Measurements from ENCODE around the gene ANKUB1.

The ANKUB1 gene

DNA sequence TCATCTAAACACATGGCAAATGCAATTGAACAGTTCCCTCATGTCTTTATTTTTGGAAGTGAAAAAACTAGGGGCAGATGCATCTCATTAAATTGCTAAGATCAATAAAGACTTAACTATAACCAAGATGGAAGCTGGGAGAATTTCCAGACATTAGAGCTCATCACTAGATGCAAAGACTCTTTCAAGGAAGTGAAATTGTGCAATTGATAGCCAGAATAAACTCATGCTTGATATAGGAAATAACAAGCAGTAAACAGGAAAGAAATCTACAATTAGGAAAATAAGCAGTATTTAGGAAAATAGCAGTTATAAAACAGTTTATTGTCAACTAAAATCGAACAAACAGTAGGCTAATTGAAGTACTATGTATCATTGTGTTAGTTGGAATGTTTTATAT is 8.8 kb upstream of the ANKUB1 start:
- H3K4me3 ChIP-seq (ENCODE audit: low read length) = no peak overlapping the region
- H3K27me3 ChIP-seq (ENCODE audit: insufficient read depth, low read length) = no peaks in the 10 kb centered on the region
- H3K36me3 ChIP-seq (ENCODE audit: insufficient read depth, low read length) = no peaks in the 10 kb centered on the region
- H3K9me3 ChIP-seq (ENCODE audit: low read length) = no peaks in the 10 kb centered on the region
- no peak overlapping the region for H2AFZ ChIP-seq (ENCODE audit: low read depth, low read length)
- peaks cover 9% of the 10 kb centered on the region for H3K4me1 ChIP-seq (ENCODE audit: insufficient read depth, low read length)

GRCh38 chr3:149800693-149801092 is 8.3 kb upstream of the ANKUB1 start:
- H3K36me3 ChIP-seq (ENCODE audit: insufficient read depth, low read length) = no peaks in the 10 kb centered on the region
- H2AFZ ChIP-seq (ENCODE audit: low read depth, low read length) = no peak overlapping the region
- H3K27me3 ChIP-seq (ENCODE audit: insufficient read depth, low read length) = no peaks in the 10 kb centered on the region
- no peak overlapping the region for H3K4me3 ChIP-seq (ENCODE audit: low read length)
- peaks cover 9% of the 10 kb centered on the region for H3K4me1 ChIP-seq (ENCODE audit: insufficient read depth, low read length)
- no peaks in the 10 kb centered on the region for H3K9me3 ChIP-seq (ENCODE audit: low read length)

DNA sequence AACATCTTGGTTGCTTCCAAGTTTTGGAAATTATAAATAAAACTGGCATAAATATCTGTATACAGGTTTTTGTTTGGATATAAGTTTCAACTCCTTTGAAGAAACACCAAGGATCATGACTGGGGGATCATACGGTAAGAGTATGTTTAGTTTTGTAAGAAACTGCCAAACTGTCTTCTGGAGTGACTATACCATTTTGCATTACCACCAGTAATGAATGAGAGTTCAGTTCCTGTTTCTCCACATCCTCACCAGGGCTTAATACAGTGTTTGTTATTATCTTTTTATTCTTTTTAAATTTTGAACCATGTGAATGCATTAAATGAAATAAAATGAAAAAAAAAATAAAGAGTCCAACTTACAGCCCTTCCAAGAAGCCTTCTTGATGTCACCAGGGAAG is 3.7 kb upstream of the ANKUB1 start:
- Histone ChIP-seq H3K4me1 (ENCODE audit: insufficient read depth, low read length) (peaks cover 6% of the 10 kb centered on the region), H3K36me3 (ENCODE audit: insufficient read depth, low read length) (no peaks in the 10 kb centered on the region), H3K4me3 (ENCODE audit: low read length) (no peak overlapping the region), H3K9me3 (ENCODE audit: low read length) (no peaks in the 10 kb centered on the region), H3K27me3 (ENCODE audit: insufficient read depth, low read length) (no peaks in the 10 kb centered on the region), H2AFZ (ENCODE audit: low read depth, low read length) (no peak overlapping the region)

- no peaks in the 10 kb centered on the region for H3K36me3 ChIP-seq (ENCODE audit: insufficient read depth, low read length)
- H3K27me3 ChIP-seq (ENCODE audit: insufficient read depth, low read length) = no peaks in the 10 kb centered on the region
- H3K4me3 ChIP-seq (ENCODE audit: low read length) = no peak overlapping the region
- no peaks in the 10 kb centered on the region for H3K9me3 ChIP-seq (ENCODE audit: low read length)
- H2AFZ ChIP-seq (ENCODE audit: low read depth, low read length) = no peak overlapping the region
- peaks cover 6% of the 10 kb centered on the region for H3K4me1 ChIP-seq (ENCODE audit: insufficient read depth, low read length)
These were observed 1.7 kb downstream of the ANKUB1 start for GRCh38 chr3:149790698-149791097.

DNA sequence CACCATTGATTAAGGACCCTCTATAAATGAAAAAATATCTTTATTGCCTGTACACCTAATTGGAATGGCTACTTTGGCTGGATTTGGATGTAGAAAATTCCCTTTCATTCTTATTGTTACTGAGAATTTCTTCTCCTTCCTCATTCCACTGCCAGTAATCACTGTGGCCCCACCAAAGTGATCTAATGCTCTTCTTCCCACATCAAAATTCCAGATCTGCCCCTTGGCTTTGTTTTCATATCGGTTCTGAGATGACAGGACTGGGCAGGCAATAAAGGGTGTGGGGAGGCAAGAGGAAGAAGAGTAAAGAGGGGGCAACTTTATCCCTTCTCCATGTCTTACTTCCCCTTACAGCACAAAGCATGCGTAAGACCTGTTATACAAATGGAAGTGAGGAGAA is 2.1 kb downstream of the ANKUB1 start:
- no peak overlapping the region for H3K4me3 ChIP-seq (ENCODE audit: low read length)
- no peak overlapping the region for H2AFZ ChIP-seq (ENCODE audit: low read depth, low read length)
- H3K36me3 ChIP-seq (ENCODE audit: insufficient read depth, low read length) = no peaks in the 10 kb centered on the region
- peaks cover 6% of the 10 kb centered on the region for H3K4me1 ChIP-seq (ENCODE audit: insufficient read depth, low read length)
- no peaks in the 10 kb centered on the region for H3K9me3 ChIP-seq (ENCODE audit: low read length)
- H3K27me3 ChIP-seq (ENCODE audit: insufficient read depth, low read length) = no peaks in the 10 kb centered on the region

DNA sequence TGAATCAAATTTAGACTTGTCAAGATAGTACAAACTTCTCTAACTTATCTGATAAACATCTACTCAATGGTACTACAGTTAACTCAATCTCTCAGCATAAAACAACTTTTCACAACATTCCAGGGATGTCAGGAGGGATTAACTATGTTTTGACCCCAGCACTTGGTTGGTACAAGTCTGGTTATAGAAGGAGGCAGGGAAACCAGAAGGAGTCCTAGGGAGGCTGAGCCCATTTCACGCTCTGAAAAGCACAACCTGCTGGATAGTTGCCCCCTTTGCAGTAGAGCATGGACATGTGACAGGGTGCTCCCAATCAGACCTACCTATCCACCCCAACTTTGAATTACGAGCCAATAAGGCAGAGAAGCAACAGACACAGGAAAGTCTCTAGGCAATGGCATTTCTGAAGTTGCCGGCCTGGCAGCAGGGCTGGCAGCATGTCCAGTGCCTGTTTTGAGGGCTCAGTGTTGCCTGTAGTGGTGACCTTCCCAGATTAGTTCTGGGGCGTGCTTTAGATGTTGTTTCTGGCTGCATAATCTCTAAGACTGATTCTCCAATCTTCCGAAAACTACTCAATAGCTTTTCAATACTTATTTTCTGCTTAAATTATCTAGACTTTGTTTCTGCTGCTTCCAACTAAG is 8.2 kb downstream of the ANKUB1 start:
- no peaks in the 10 kb centered on the region for H3K36me3 ChIP-seq (ENCODE audit: insufficient read depth, low read length)
- peaks cover 5% of the 10 kb centered on the region for H3K4me1 ChIP-seq (ENCODE audit: insufficient read depth, low read length)
- H2AFZ ChIP-seq (ENCODE audit: low read depth, low read length) = peak overlapping the region; percentile 61
- H3K4me3 ChIP-seq (ENCODE audit: low read length) = no peak overlapping the region
- no peaks in the 10 kb centered on the region for H3K9me3 ChIP-seq (ENCODE audit: low read length)
- H3K27me3 ChIP-seq (ENCODE audit: insufficient read depth, low read length) = no peaks in the 10 kb centered on the region

DNA sequence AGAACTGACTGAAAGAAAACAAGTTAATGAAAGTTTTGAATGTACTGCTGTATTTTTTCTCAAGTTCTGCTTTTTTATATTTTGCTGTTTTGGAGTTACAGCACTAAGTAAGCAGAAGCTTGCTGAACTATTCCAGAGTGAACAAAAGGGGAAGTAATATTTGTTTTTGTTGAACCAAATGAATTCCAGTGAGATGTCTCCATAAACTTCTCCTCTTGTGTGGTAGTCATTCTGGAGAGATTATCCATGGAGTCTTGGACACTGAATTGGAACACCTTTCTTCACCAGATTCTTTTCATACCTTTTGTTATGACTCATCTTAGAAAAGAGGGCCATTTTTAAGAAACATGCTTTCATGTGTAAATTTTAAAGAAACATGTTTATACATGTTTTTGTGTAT is 8.8 kb downstream of the ANKUB1 start:
- H3K27me3 ChIP-seq (ENCODE audit: insufficient read depth, low read length) = no peaks in the 10 kb centered on the region
- peak overlapping the region; percentile 61 for H2AFZ ChIP-seq (ENCODE audit: low read depth, low read length)
- H3K4me3 ChIP-seq (ENCODE audit: low read length) = no peak overlapping the region
- peaks cover 5% of the 10 kb centered on the region for H3K4me1 ChIP-seq (ENCODE audit: insufficient read depth, low read length)
- H3K36me3 ChIP-seq (ENCODE audit: insufficient read depth, low read length) = no peaks in the 10 kb centered on the region
- H3K9me3 ChIP-seq (ENCODE audit: low read length) = no peaks in the 10 kb centered on the region

GRCh38 chr3:149781741-149782140 is 10.6 kb downstream of the ANKUB1 start:
- Histone ChIP-seq H2AFZ (ENCODE audit: low read depth, low read length) (no peak overlapping the region), H3K27me3 (ENCODE audit: insufficient read depth, low read length) (peaks cover 2% of the 10 kb centered on the region), H3K9me3 (ENCODE audit: low read length) (no peaks in the 10 kb centered on the region), H3K4me3 (ENCODE audit: low read length) (no peak overlapping the region), H3K36me3 (ENCODE audit: insufficient read depth, low read length) (no peaks in the 10 kb centered on the region), H3K4me1 (ENCODE audit: insufficient read depth, low read length) (peaks cover 5% of the 10 kb centered on the region)

DNA sequence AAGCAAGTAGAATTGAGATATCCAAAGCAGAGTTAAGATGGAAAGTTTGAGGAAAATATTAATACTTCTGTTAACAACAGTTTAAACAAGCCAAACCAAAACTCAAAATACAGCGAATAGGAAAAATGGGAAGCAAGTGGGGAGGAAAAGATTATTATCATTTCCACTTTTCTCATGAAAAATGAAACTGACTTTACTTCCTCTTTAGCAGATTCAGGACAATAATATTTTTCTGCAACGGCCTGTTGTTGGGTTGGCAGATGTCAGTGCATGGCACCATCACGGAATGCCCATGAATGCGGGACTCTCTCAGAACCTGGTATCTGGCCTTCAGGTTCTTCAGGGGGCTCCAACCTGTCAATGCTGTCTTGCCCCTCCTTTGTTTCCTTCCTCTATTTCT is 11.1 kb downstream of the ANKUB1 start:
- no peak overlapping the region for H3K4me3 ChIP-seq (ENCODE audit: low read length)
- peaks cover 5% of the 10 kb centered on the region for H3K4me1 ChIP-seq (ENCODE audit: insufficient read depth, low read length)
- no peaks in the 10 kb centered on the region for H3K36me3 ChIP-seq (ENCODE audit: insufficient read depth, low read length)
- no peaks in the 10 kb centered on the region for H3K9me3 ChIP-seq (ENCODE audit: low read length)
- H2AFZ ChIP-seq (ENCODE audit: low read depth, low read length) = no peak overlapping the region
- peaks cover 2% of the 10 kb centered on the region for H3K27me3 ChIP-seq (ENCODE audit: insufficient read depth, low read length)

DNA sequence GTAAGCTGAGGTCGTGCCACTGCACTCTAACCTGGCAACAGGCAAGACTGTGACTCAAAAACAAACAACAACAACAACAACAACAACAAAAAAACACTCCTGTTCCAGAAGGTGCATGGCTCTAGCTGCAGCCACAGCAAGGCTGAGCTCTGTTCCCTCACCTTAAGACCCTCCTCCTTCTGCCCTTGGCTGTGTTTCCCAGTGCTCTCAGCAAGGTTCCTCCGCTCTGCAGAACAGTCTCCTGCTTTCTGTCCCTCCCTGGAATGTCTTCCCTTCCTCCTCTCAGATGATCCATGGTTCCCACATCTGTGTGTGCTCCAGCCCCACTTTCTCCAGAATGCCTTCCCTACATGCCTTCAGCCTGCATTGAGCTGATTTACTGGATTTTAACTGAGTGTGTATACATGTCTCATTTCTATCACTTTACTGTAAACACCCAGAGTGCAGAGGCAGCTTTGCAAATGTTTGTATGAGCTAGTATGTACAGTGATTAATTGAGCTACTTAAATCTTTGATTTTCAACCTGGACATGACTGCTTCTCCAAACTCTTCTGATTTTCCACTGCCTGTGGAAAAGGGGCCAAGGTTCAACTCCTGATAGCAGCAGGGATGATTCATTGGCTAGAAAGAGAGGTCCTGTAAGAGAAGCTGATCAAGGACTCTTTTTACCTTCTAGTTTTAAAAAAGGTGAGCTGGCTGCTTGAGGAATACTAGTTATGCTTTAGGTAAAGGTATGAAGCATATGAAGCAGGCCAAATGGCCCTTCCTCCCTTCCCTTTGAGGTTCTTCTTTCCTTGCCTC is 14.7 kb downstream of the ANKUB1 start:
- no peaks in the 10 kb centered on the region for H3K9me3 ChIP-seq (ENCODE audit: low read length)
- peaks cover 10% of the 10 kb centered on the region for H3K27me3 ChIP-seq (ENCODE audit: insufficient read depth, low read length)
- H3K4me1 ChIP-seq (ENCODE audit: insufficient read depth, low read length) = no peaks in the 10 kb centered on the region
- H2AFZ ChIP-seq (ENCODE audit: low read depth, low read length) = no peak overlapping the region
- no peak overlapping the region for H3K4me3 ChIP-seq (ENCODE audit: low read length)
- H3K36me3 ChIP-seq (ENCODE audit: insufficient read depth, low read length) = no peaks in the 10 kb centered on the region

DNA sequence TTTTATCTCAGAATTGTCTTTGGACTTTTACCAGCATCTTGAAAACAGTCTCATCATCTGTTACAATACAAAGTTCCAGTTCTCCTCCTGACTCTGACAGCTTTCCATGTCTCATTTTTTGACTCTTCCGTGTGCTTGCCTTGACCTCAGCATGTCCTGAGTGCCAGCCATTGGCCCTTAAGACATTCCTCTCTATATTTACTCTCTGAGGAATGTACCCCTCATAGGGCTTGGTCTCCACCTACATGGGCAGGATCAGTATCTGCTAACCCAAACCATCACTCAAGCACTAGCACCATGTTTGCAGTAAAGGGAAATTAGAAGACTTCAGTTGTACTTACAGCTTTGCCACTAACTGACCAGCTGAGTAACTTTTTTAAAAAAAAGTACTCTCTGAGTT is 16.2 kb downstream of the ANKUB1 start:
- H2AFZ ChIP-seq (ENCODE audit: low read depth, low read length) = no peak overlapping the region
- H3K4me1 ChIP-seq (ENCODE audit: insufficient read depth, low read length) = no peaks in the 10 kb centered on the region
- H3K27me3 ChIP-seq (ENCODE audit: insufficient read depth, low read length) = peaks cover 10% of the 10 kb centered on the region
- H3K36me3 ChIP-seq (ENCODE audit: insufficient read depth, low read length) = no peaks in the 10 kb centered on the region
- no peak overlapping the region for H3K4me3 ChIP-seq (ENCODE audit: low read length)
- no peaks in the 10 kb centered on the region for H3K9me3 ChIP-seq (ENCODE audit: low read length)

DNA sequence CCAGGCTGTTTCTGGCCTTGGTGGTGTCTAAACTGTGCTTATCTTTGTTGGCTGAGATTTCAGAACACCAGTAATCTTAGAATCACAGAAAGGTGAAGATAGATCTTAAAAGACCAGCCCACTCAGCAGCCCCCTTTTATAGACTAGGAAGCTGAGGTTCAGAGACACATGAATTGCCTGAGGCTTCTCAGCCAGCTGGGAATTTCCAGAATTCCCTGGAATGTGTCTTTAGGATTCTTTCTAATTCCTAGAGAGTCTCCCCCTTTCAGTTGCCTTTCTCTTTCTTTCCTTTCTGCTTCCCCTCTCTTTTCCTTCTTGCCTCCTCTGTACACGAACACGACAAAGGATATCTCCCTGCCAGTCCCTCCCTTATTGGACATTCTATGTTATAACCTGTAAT is 19.5 kb downstream of the ANKUB1 start:
- Histone ChIP-seq H3K9me3 (ENCODE audit: low read length) (no peaks in the 10 kb centered on the region), H3K4me1 (ENCODE audit: insufficient read depth, low read length) (no peaks in the 10 kb centered on the region), H3K27me3 (ENCODE audit: insufficient read depth, low read length) (peaks cover 8% of the 10 kb centered on the region), H3K4me3 (ENCODE audit: low read length) (no peak overlapping the region), H2AFZ (ENCODE audit: low read depth, low read length) (no peak overlapping the region), H3K36me3 (ENCODE audit: insufficient read depth, low read length) (no peaks in the 10 kb centered on the region)

GRCh38 chr3:149771652-149772271 is 20.6 kb downstream of the ANKUB1 start:
- H3K4me3 ChIP-seq (ENCODE audit: low read length) = no peak overlapping the region
- H2AFZ ChIP-seq (ENCODE audit: low read depth, low read length) = no peak overlapping the region
- H3K27me3 ChIP-seq (ENCODE audit: insufficient read depth, low read length) = peaks cover 8% of the 10 kb centered on the region
- no peaks in the 10 kb centered on the region for H3K9me3 ChIP-seq (ENCODE audit: low read length)
- peaks cover 3% of the 10 kb centered on the region for H3K4me1 ChIP-seq (ENCODE audit: insufficient read depth, low read length)
- H3K36me3 ChIP-seq (ENCODE audit: insufficient read depth, low read length) = no peaks in the 10 kb centered on the region

All from neuron (in vitro differentiated cells).